ENCODE measurements around the gene FOXP2.
"Not testable (repeated sequence)": the region's sequence is repeated elsewhere in the genome, so short reads cannot be mapped to it uniquely, and the experiment has no call there.

Gene FOXP2

GRCh38 chr7:114598946-114599345 is 184.3 kb downstream of the FOXP2 start:
- no peak for DNase-seq

- no peak for DNase-seq
Observed at GRCh38 chr7:114606100-114606499, 191.5 kb downstream of the FOXP2 start.

GRCh38 chr7:114608822-114609221 is 194.2 kb downstream of the FOXP2 start:
- not testable (repeated sequence) for DNase-seq

- DNase-seq: no peak
Observed at GRCh38 chr7:114620208-114620607, 205.6 kb downstream of the FOXP2 start.

GRCh38 chr7:114622221-114622620 is 207.6 kb downstream of the FOXP2 start:
- no peak for DNase-seq

- DNase-seq: no peak
Observed at GRCh38 chr7:114623146-114623545, 208.5 kb downstream of the FOXP2 start.

- DNase-seq: no peak
Observed at GRCh38 chr7:114627231-114627630, 212.6 kb downstream of the FOXP2 start.

GRCh38 chr7:114628362-114628761 is 213.7 kb downstream of the FOXP2 start:
- DNase-seq: no peak

GRCh38 chr7:114629762-114630161 is 215.1 kb downstream of the FOXP2 start:
- DNase-seq: no peak

- DNase-seq: no peak
Observed at GRCh38 chr7:114630201-114630990, 215.8 kb downstream of the FOXP2 start.

- no peak for DNase-seq
Observed at GRCh38 chr7:114631249-114631822, 216.7 kb downstream of the FOXP2 start.

- DNase-seq: no peak
Observed at GRCh38 chr7:114639451-114639850, 224.8 kb downstream of the FOXP2 start.

GRCh38 chr7:114644455-114644854 is 229.8 kb downstream of the FOXP2 start:
- no peak for DNase-seq

GRCh38 chr7:114645451-114645850 is 230.8 kb downstream of the FOXP2 start:
- no peak for DNase-seq

GRCh38 chr7:114647518-114647917 is 232.9 kb downstream of the FOXP2 start:
- DNase-seq: no peak

GRCh38 chr7:114648117-114648516 is 233.5 kb downstream of the FOXP2 start:
- no peak for DNase-seq

- DNase-seq: no peak
Observed at GRCh38 chr7:114648680-114649079, 234.1 kb downstream of the FOXP2 start.

- DNase-seq: no peak
Observed at GRCh38 chr7:114649689-114650088, 235.1 kb downstream of the FOXP2 start.

GRCh38 chr7:114650491-114650890 is 235.9 kb downstream of the FOXP2 start:
- DNase-seq: no peak

- DNase-seq: no peak
Observed at GRCh38 chr7:114652041-114652440, 237.4 kb downstream of the FOXP2 start.

- DNase-seq: no peak
Observed at GRCh38 chr7:114653364-114654088, 238.9 kb downstream of the FOXP2 start.

- DNase-seq: no peak
Observed at GRCh38 chr7:114656466-114656865, 241.9 kb downstream of the FOXP2 start.

GRCh38 chr7:114657279-114657678 is 242.7 kb downstream of the FOXP2 start:
- no peak for DNase-seq

GRCh38 chr7:114658216-114658615 is 243.6 kb downstream of the FOXP2 start:
- no peak for DNase-seq

Measured in fibroblast of skin of back (primary cell).